Rectal smooth muscle tissue (tissue), 1 donor: Measurements from ENCODE around the gene SH3RF3.
A peak's percentile ranks its signal among the peaks of the same experiment; 100 is the strongest.

ENCODE experiments used
- H3K27ac ChIP-seq: one replicate; pipeline ENCODE4 v1.7.0; 2013; ENCODE audit warnings: low read depth, low read length, inconsistent platforms
- H3K27me3 ChIP-seq: one replicate; pipeline ENCODE4 v1.7.0; 2013; ENCODE audit warnings: low read length; ENCODE audit not compliant: control insufficient read depth, insufficient read depth
- H3K36me3 ChIP-seq: one replicate; pipeline ENCODE4 v1.7.0; 2013; ENCODE audit warnings: low read length; ENCODE audit not compliant: control insufficient read depth, insufficient read depth
- H3K4me1 ChIP-seq: one replicate; pipeline ENCODE4 v1.7.0; 2013; ENCODE audit warnings: low read length; ENCODE audit not compliant: control insufficient read depth, insufficient read depth
- H3K4me3 ChIP-seq: one replicate; pipeline ENCODE4 v1.7.0; 2013; ENCODE audit warnings: low read length
- H3K9ac ChIP-seq: one replicate; pipeline ENCODE4 v1.7.0; 2013; ENCODE audit warnings: low read length

The SH3RF3 gene

DNA sequence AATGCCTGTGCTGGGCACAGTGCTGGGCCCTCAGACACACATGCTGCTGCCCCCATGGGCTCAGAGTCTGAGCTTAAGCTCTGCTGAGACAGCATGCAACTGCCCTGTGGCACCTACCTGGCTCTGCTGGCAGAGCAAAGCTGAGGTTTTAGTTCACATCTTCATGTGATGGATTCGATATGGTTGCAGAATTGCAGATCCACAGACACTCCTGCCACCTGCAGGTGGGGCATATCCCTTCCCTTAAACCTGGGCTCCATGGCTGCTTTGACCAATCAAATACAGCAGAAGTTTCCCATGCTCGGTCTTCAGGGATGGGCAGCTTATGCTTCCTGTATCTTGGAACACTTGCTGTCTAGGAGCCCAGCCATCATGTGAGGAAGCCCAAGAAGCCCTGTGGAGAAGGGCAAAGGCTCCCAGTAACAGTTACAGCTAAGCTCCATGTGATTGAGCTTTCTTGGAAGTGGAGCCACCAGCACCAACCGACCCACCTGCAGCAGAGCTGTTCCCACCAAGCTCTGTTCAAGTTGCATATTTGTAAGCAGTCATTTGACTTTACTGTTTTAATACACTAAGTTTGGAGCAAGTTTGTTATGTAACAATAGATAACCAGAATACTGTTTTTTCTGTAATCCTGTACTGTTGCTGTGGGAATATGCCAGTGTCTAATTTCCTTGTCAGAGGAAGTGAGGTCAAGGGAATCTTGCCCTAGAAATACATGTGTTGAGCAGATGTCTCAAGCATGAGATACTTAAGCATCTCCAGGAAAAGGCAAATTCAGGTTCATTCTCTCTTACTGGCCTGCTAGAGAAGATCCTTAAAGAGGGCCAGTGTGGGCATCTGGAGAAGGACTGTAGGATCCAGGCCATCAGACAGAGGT lies 79.3 kb downstream of the SH3RF3 start:
- H3K36me3 ChIP-seq, result no peaks in the 10 kb centered on the region
- no peak overlapping the region for H3K27ac ChIP-seq
- H3K9ac ChIP-seq, result no peak overlapping the region
- no peak overlapping the region for H3K4me3 ChIP-seq
- H3K4me1 ChIP-seq, result peaks cover 12% of the 10 kb centered on the region
- H3K27me3 ChIP-seq, result no peaks in the 10 kb centered on the region

- Histone ChIP-seq H3K9ac (no peak overlapping the region), H3K36me3 (no peaks in the 10 kb centered on the region), H3K4me3 (no peak overlapping the region), H3K4me1 (peaks cover 12% of the 10 kb centered on the region), H3K27me3 (no peaks in the 10 kb centered on the region), H3K27ac (peak overlapping the region; percentile 23)
Observed at GRCh38 chr2:109208951-109209335, 79.9 kb downstream of the SH3RF3 start.

DNA sequence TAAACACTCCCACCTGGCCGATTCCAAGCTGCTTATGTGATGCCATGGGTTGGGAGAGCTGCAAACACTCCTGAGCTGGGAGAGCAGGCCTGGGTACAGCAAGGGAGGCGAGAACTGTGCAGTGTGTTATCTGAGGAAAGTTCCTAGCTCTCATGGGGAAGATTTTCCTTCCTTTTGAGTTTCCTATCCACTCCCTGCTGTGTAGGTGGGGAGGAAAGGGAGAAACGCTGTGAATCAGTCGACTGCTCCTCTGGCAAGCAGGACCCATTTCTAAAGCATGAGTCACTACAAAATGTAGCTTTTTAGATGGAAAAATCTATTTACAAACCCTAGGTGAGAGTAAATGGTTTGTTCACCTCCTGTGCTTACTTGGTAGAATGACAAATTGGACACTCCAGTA lies 80.4 kb downstream of the SH3RF3 start:
- Histone ChIP-seq H3K27ac (peak overlapping the region; percentile 23), H3K4me1 (peaks cover 12% of the 10 kb centered on the region), H3K27me3 (no peaks in the 10 kb centered on the region), H3K9ac (no peak overlapping the region), H3K36me3 (no peaks in the 10 kb centered on the region), H3K4me3 (no peak overlapping the region)

DNA sequence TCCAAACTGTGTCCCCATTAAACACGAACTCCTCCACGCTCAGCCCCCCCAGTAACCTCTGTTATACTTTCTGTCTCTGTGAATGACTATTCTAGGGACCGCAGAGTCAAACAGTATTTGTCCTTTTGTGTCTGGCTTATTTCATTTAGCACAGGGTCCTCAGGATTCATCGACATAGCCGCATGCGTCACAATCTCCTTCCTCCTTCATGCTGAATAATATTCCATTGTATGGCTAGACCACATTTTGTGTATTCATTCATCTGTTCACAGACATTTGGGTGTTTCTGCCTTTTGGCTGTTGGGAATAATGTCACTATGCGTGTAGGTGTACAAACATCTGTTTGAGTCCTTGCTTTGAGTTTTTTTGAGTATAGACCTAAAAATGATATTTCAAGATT lies 80.9 kb downstream of the SH3RF3 start:
- H3K4me3 ChIP-seq, result no peak overlapping the region
- H3K9ac ChIP-seq, result no peak overlapping the region
- H3K4me1 ChIP-seq, result peaks cover 12% of the 10 kb centered on the region
- no peak overlapping the region for H3K27ac ChIP-seq
- no peaks in the 10 kb centered on the region for H3K27me3 ChIP-seq
- H3K36me3 ChIP-seq, result no peaks in the 10 kb centered on the region

GRCh38 chr2:109210431-109211200 lies 81.6 kb downstream of the SH3RF3 start:
- H3K4me3 ChIP-seq, result no peak overlapping the region
- peaks cover 12% of the 10 kb centered on the region for H3K4me1 ChIP-seq
- peak overlapping the region; percentile 21 for H3K27ac ChIP-seq
- no peaks in the 10 kb centered on the region for H3K36me3 ChIP-seq
- H3K9ac ChIP-seq, result no peak overlapping the region
- H3K27me3 ChIP-seq, result no peaks in the 10 kb centered on the region

GRCh38 chr2:109211315-109211714 lies 82.3 kb downstream of the SH3RF3 start:
- no peak overlapping the region for H3K4me3 ChIP-seq
- no peak overlapping the region for H3K9ac ChIP-seq
- no peak overlapping the region for H3K27ac ChIP-seq
- peaks cover 12% of the 10 kb centered on the region for H3K4me1 ChIP-seq
- H3K27me3 ChIP-seq, result no peaks in the 10 kb centered on the region
- no peaks in the 10 kb centered on the region for H3K36me3 ChIP-seq

DNA sequence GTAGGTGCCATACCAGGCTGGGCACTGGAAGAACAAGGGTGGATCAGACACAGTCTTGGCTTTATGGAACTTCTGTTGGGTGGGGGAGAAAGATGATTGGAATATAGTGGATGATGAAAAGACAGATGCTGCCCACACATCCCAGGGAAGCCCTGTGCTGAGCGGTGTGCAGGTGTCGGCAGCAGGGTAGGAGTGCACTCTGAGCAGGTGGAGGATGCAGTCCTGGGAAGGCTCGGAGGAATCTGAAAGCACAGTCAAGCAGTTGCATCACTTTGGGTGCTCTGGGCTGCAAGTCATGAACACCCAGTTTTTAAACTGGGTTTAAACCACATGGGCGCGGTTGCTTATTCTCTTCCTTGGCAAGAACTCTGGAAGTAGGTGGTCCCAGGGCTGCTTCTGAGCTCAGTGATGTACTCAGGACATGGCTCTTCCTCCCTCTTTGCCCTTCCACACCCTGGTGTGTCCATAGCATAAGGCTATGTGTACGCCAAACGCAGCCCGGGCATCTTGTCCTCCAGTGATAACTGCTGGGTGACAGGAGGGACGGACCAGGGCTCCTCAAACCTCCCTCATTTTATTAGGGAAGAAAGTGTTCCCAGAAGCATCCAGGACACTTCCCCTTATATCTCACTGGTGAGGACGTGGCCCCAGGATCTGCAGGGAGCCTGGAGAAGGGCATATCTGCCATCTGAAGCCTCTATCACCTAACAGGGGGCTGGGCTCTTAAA lies 84.0 kb downstream of the SH3RF3 start:
- Histone ChIP-seq H3K27ac (no peak overlapping the region), H3K9ac (no peak overlapping the region), H3K4me1 (peaks cover 12% of the 10 kb centered on the region), H3K36me3 (no peaks in the 10 kb centered on the region), H3K27me3 (no peaks in the 10 kb centered on the region), H3K4me3 (no peak overlapping the region)

- no peaks in the 10 kb centered on the region for H3K27me3 ChIP-seq
- no peaks in the 10 kb centered on the region for H3K36me3 ChIP-seq
- no peak overlapping the region for H3K27ac ChIP-seq
- peaks cover 12% of the 10 kb centered on the region for H3K4me1 ChIP-seq
- no peak overlapping the region for H3K4me3 ChIP-seq
- no peak overlapping the region for H3K9ac ChIP-seq
Observed at GRCh38 chr2:109213646-109214433, 84.8 kb downstream of the SH3RF3 start.

DNA sequence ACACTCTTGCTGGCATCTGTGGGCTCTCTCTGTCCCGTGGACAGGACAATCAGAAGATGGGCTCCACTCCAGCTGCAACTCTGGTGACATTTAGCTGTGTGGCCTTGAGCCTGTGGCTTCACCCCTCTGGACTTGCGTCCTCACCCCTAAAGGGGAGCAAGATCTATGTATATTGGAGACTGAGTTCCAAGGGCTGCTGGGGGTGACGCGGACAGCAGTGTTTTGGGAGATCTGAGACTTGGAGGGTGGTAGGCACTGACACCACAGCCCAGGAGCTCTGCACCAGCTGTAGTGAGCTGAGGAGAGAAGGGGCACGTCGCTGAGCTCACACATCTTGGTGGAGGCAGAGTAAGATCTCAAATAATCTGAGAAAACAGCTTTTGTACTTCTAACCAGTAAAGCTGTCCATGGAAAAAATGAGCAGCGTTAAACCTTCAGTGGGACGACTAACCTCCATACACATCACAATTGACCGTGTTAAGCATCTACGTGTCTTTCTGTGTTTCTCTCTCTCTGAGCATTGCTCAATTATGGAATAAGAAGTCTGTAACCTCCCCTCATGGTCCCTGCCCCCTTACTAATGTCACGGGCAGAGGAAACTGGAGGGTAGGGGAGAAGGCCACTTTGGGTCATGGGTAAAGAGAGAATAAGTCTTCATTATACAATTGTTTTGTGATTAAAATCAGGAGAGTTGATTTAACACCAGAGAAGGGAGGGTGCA lies 85.8 kb downstream of the SH3RF3 start:
- H3K27ac ChIP-seq, result no peak overlapping the region
- peaks cover 7% of the 10 kb centered on the region for H3K4me1 ChIP-seq
- H3K4me3 ChIP-seq, result no peak overlapping the region

DNA sequence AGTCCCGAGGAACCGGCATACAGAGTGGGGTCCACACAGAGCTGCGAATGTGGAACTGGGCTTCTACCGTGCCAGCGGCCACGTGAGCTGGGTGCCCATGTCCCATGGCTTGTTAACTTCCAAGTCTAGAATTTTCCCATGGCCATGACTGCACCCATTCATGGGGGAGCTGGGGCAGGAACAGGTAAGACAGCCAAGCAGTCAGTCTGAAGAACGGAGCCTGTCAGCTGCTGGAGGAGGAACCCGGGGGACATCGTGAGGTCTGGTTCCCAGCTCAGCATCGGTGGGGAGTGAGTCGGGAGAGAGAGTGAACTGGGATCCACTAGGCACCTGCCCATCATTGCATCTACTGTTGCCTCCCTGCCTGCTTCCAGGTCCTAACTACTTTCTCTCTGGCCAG lies 86.9 kb downstream of the SH3RF3 start:
- Histone ChIP-seq H3K4me1 (no peaks in the 10 kb centered on the region), H3K4me3 (no peak overlapping the region), H3K36me3 (no peaks in the 10 kb centered on the region), H3K27me3 (no peaks in the 10 kb centered on the region), H3K27ac (no peak overlapping the region), H3K9ac (no peak overlapping the region)

More for the DNA sequence above, 85.8 kb downstream of the SH3RF3 start:
- no peaks in the 10 kb centered on the region for H3K27me3 ChIP-seq
- no peaks in the 10 kb centered on the region for H3K36me3 ChIP-seq
- no peak overlapping the region for H3K9ac ChIP-seq

- Histone ChIP-seq H3K36me3 (no peaks in the 10 kb centered on the region), H3K27me3 (no peaks in the 10 kb centered on the region), H3K9ac (no peak overlapping the region), H3K27ac (no peak overlapping the region), H3K4me3 (no peak overlapping the region), H3K4me1 (no peaks in the 10 kb centered on the region)
Observed at GRCh38 chr2:109216332-109216731, 87.3 kb downstream of the SH3RF3 start.
